Fibroblast of lung (primary cell): ENCODE data around the gene OGFOD2. TPM values are rescaled to one million over a fixed set of nuclear protein-coding genes. Genes with fewer than 3 reads are reported as not detected.

ENCODE experiments used
- DNase-seq, 2 donors: peaks; one replicate each; pipeline versions ENCODE4 v3.0.0 to v3.0.0-alpha.2; 2010; ENCODE audit warnings: low read depth in 2 of 2
- H2AFZ ChIP-seq: 2 replicates; pipeline ENCODE4 v1.5.1; 2012; ENCODE audit warnings: low read length, control low read depth, inconsistent platforms
- H3K27ac ChIP-seq: 2 replicates; pipeline ENCODE4 v1.5.1; 2011; ENCODE audit warnings: low read length, control low read depth; ENCODE audit not compliant: insufficient read depth
- H3K27me3 ChIP-seq: 2 replicates; pipeline ENCODE4 v1.5.1; 2011; ENCODE audit warnings: mild to moderate bottlenecking, low read length; ENCODE audit not compliant: control insufficient read depth, insufficient read depth
- H3K36me3 ChIP-seq: 2 replicates; pipeline ENCODE4 v1.5.1; 2011; ENCODE audit warnings: low read length; ENCODE audit not compliant: control insufficient read depth, insufficient read depth
- H3K4me1 ChIP-seq: 2 replicates; pipeline ENCODE4 v1.5.1; 2011; ENCODE audit warnings: low read length; ENCODE audit not compliant: control insufficient read depth, insufficient read depth; ENCODE audit errors: extremely low read depth
- H3K4me2 ChIP-seq: 2 replicates; pipeline ENCODE4 v1.5.1; 2011; ENCODE audit warnings: low read length, control low read depth; ENCODE audit not compliant: insufficient read depth; ENCODE audit errors: extremely low read depth
- H3K4me3 ChIP-seq, 4 experiments: fragments of 200-600 bp in 1 of 4; sonication (generic) in 1 of 4; replicated peaks in 1 of 4; 2 replicates each; pipeline ENCODE4 v1.5.1; 2011 to 2016; ENCODE audit warnings: low read length in 4 of 4, low read depth in 3 of 4, mild to moderate bottlenecking in 3 of 4, control low read depth in 2 of 4, inconsistent platforms in 1 of 4, mixed read lengths in 1 of 4; ENCODE audit not compliant: insufficient read depth in 1 of 4; ENCODE audit errors: control extremely low read depth in 1 of 4
- H3K79me2 ChIP-seq: 2 replicates; pipeline ENCODE4 v1.5.1; 2012; ENCODE audit warnings: mild to moderate bottlenecking, low read length, inconsistent platforms; ENCODE audit not compliant: control insufficient read depth, insufficient read depth
- H3K9ac ChIP-seq: 2 replicates; pipeline ENCODE4 v1.5.1; 2011; ENCODE audit warnings: mild to moderate bottlenecking, low read length, control low read depth; ENCODE audit not compliant: insufficient read depth
- H3K9me3 ChIP-seq: 2 replicates; pipeline ENCODE4 v1.5.1; 2012; ENCODE audit warnings: low read depth, low read length; ENCODE audit not compliant: control insufficient read depth, insufficient read depth
- H4K20me1 ChIP-seq: 2 replicates; pipeline ENCODE4 v1.5.1; 2011; ENCODE audit warnings: low read length; ENCODE audit not compliant: control insufficient read depth, insufficient read depth; ENCODE audit errors: extremely low read depth
- CTCF ChIP-seq, 2 donors: IDR thresholded peaks in 1 of 2; conservative IDR thresholded peaks in 1 of 2; 1 replicate in 1 of 2; 2 replicates in 1 of 2; pipeline ENCODE4 v1.5.1; 2011 to 2012; ENCODE audit warnings: low read length in 2 of 2, control low read depth in 1 of 2, inconsistent platforms in 1 of 2, low read depth in 1 of 2, mild to moderate bottlenecking in 1 of 2
- EZH2 ChIP-seq: IDR thresholded peaks from 2 replicates; pipeline ENCODE4 v1.5.1; 2012; ENCODE audit warnings: low read length, control low read depth, mild to moderate bottlenecking; ENCODE audit errors: missing control alignments
- polyA plus RNA-seq, 2 donors: library from polyadenylated mRNA; depleted of rRNA in 1 of 2; stranded (reverse) in 1 of 2; unstranded in 1 of 2; fragments of >200 nt; gene quantifications; 2 replicates each; pipeline ENCODE4 v1.2.1, GENCODE V29; 2011 to 2012; ENCODE audit warnings: missing spikeins in 1 of 2
- total RNA-seq: library from RNA; depleted of rRNA; stranded (reverse); fragments of >200 nt; gene quantifications from 2 replicates; pipeline ENCODE4 v1.2.1, GENCODE V29; 2014

Gene OGFOD2
- total and polyA plus RNA-seq, 2 donors (not counting 1 experiment from before 2014, with no cell fraction given): 5.2 to 9.6 TPM

GRCh38 chr12:122942637-122943036 lies 32.4 kb upstream of the OGFOD2 start:
- Histone ChIP-seq H3K4me2 (no peak overlapping the region), H3K9me3 (no peaks in the 10 kb centered on the region), H3K4me3 (no peak overlapping the region), H4K20me1 (no peaks in the 10 kb centered on the region), H3K4me1 (peaks cover 27% of the 10 kb centered on the region), H3K27me3 (no peaks in the 10 kb centered on the region), H3K9ac (no peak overlapping the region), H3K27ac (no peak overlapping the region), H2AFZ (no peak overlapping the region), H3K79me2 (no peaks in the 10 kb centered on the region), H3K36me3 (no peaks in the 10 kb centered on the region)
- TF ChIP-seq EZH2 (no peak), CTCF (conservative IDR thresholded peaks at IDR 0.05 in 1 of 2, IDR thresholded peaks at IDR 0.05 in 1 of 2; ENCODE audit: low read depth in 1 of 2, low read length in 2 of 2) (no peak)
- DNase-seq: peak; percentile 20 to 43

GRCh38 chr12:122943196-122943595 lies 31.8 kb upstream of the OGFOD2 start:
- no peaks in the 10 kb centered on the region for H3K36me3 ChIP-seq
- no peak for TF ChIP-seq EZH2
- H3K79me2 ChIP-seq: no peaks in the 10 kb centered on the region
- DNase-seq: peak in 1 of 2 donors; percentile 16
- H3K4me2 ChIP-seq: no peak overlapping the region
- H3K4me3 ChIP-seq: no peak overlapping the region
- H3K9ac ChIP-seq: no peak overlapping the region
- H3K27me3 ChIP-seq: no peaks in the 10 kb centered on the region
- H3K27ac ChIP-seq: no peak overlapping the region
- no peaks in the 10 kb centered on the region for H4K20me1 ChIP-seq
- no peaks in the 10 kb centered on the region for H3K9me3 ChIP-seq
- H3K4me1 ChIP-seq: peaks cover 27% of the 10 kb centered on the region
- H2AFZ ChIP-seq: no peak overlapping the region

DNA sequence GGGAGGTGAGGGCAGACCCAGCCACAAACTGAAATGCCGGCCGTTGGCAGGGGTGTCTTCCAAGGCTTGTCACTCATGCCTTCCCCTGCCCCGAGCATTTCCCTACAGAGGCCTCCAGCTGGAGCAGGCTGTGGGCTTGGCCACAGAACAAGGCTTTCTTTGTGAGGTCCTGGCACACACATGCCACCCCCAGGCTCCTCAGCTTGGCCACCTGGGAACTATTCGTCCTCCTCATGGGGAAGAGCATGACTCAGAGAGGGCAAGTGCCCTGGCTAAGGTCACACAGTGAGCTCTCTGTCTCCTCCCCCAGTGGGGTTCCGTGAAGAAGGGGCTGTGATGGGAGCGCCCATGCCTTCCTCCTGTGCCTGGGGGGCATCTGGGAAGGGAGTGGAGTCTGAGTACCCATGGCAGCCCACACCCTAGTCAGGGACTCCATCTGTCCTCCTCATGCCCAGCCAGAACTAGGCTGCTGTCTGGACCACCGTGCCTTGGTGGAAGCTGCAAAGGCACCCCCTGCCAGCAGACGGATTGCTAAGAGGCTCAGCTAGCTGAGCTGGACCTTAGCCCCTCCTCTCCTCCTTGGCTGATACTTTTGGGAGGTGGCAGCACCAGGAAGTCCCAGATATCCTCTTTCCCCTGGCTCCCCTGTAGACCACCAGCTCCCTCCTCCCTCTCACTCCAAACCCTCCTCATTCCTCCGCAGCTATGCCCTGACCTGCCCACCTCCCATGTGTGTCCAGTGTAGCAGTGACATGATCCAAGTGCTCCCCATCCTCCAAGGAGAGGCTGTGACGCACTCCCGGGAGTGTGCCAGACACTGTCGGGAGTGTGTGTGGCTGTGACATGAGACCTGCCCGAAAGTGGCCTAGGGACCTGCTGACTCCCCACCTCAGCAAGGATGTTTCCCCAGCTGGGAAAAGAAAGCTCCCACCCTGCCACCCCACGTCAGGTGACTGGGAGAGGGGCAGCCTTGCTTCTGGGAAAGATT lies 30.1 kb upstream of the OGFOD2 start:
- peak; percentile 49 to 56 for DNase-seq
- TF ChIP-seq CTCF (conservative IDR thresholded peaks at IDR 0.05 in 1 of 2, IDR thresholded peaks at IDR 0.05 in 1 of 2; ENCODE audit: low read depth in 1 of 2, low read length in 2 of 2) (no peak), EZH2 (no peak)
- no peaks in the 10 kb centered on the region for H3K27me3 ChIP-seq
- H3K4me2 ChIP-seq: no peak overlapping the region
- peaks cover 27% of the 10 kb centered on the region for H3K4me1 ChIP-seq
- H3K4me3 ChIP-seq: no peak overlapping the region
- no peaks in the 10 kb centered on the region for H4K20me1 ChIP-seq
- H3K9me3 ChIP-seq: no peaks in the 10 kb centered on the region
- H3K27ac ChIP-seq: peak overlapping the region; percentile 4
- no peaks in the 10 kb centered on the region for H3K36me3 ChIP-seq
- H3K9ac ChIP-seq: no peak overlapping the region
- H3K79me2 ChIP-seq: no peaks in the 10 kb centered on the region
- H2AFZ ChIP-seq: no peak overlapping the region
